ENCODE data around the gene FAS.
A peak's percentile ranks its signal among the peaks of the same experiment; 100 is the strongest.

The FAS gene

DNA sequence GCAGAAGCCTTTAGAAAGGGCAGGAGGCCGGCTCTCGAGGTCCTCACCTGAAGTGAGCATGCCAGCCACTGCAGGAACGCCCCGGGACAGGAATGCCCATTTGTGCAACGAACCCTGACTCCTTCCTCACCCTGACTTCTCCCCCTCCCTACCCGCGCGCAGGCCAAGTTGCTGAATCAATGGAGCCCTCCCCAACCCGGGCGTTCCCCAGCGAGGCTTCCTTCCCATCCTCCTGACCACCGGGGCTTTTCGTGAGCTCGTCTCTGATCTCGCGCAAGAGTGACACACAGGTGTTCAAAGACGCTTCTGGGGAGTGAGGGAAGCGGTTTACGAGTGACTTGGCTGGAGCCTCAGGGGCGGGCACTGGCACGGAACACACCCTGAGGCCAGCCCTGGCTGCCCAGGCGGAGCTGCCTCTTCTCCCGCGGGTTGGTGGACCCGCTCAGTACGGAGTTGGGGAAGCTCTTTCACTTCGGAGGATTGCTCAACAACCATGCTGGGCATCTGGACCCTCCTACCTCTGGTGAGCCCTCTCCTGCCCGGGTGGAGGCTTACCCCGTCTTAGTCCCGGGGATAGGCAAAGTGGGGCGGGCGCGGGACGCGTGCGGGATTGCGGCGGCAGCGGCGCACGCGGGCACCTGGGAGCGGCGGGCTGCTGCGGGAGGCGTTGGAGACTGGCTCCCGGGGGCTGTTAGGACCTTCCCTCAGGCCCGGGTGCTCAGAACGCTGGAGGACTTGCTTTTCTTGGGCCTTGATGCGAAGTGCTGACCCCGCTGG lies at the start of gene FAS:
Gene FAS, plus strand, starts transcription at position 415 of the 777 bp plus-strand sequence. Its CDS starts 79 bp downstream, at position 494.
- Histone ChIP-seq H3K4me3 (peak within 1 kb of the TSS; percentile 59 to 86 (median 78)), H3K27ac (peak within 1 kb of the TSS; percentile 83 to 99 (median 96))

- Histone ChIP-seq H3K27ac (no peak overlapping the region), H3K4me3 (no peak overlapping the region)
These were observed 49.6 kb upstream of the FAS start for GRCh38 chr10:88941026-88941425.

GRCh38 chr10:88943778-88944177 lies 46.8 kb upstream of the FAS start:
- H3K27ac ChIP-seq, result no peak overlapping the region
- H3K4me3 ChIP-seq, result no peak overlapping the region

GRCh38 chr10:88944813-88945212 lies 45.8 kb upstream of the FAS start:
- no peak overlapping the region for H3K27ac ChIP-seq

GRCh38 chr10:88946200-88946599 lies 44.4 kb upstream of the FAS start:
- Histone ChIP-seq H3K27ac (no peak overlapping the region), H3K4me3 (no peak overlapping the region)

More at GRCh38 chr10:88944813-88945212, 45.8 kb upstream of the FAS start:
- no peak overlapping the region for H3K4me3 ChIP-seq

DNA sequence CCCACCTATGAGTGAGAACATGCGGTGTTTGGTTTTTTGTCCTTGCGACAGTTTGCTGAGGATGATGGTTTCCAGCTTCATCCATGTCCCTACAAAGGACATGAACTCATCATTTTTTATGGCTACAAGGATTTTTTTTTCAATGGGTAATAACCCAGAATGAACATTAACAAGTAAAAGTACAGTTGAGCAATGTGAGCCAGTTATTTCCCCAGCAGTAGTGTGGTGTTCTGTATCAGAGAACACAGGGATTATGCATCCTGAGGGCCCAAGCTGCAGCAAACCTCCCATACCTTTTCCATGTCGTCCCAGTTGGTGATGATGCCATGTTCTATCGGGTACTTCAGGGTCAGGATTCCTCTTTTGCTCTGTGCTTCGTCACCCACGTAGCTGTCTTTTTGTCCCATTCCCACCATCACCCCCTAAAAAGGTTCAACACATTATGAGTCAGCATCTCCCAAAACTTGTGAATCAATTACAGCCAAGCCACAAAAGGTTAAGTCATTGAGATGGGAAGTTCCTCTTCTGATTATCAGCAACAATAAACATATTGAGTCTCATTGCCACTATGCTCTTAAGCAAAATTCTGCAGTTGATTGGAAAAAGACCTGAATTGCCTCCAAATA lies 43.5 kb upstream of the FAS start:
- H3K4me3 ChIP-seq, result no peak overlapping the region
- no peak overlapping the region for H3K27ac ChIP-seq

- no peak overlapping the region for H3K4me3 ChIP-seq
- H3K27ac ChIP-seq, result no peak overlapping the region
These were observed 41.5 kb upstream of the FAS start for GRCh38 chr10:88949051-88949450.

DNA sequence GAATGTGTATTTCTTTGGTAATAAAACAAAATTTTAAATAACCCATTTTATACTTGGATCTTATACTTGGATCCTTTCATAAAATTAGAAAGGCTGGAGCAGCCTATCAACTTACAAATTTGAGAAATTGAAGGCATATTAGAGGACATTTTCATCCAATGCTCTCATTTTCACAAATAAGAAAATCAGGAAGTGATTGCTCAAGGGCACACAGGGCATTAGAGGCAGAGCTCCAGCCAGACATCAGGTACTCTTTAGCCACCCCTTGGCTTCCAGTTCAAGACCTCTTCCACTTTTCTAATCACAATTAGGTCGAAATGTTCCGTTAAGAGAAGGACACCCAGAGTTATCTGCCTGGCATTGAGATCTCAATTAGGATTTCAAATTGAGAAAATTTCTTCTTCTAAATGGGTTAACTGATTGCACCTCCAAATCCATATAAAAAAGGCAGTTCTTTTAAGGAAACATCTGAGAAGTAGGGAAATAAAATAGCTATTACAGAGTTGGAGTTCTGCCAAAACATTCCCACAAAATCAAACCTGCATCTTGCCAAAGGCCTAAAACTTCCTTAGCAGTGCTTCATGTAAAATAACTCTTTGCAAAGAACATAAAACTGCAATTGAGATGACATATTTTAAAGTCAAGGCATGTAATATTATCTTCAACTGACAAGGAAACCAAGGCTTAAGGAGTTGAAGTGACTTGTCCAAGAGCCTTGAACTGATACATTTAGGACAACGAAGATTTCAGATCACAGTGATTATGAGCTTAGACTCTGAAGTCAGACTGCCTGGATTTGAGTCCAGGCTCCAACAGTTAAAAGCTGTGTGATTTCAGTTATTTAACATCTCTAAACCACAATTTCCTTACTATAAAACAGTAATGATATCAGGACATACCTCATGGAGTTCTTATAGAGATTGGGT lies 40.4 kb upstream of the FAS start:
- Histone ChIP-seq H3K27ac (peak overlapping the region in 10 of 21 experiments; percentile 31 to 79 (median 67)), H3K4me3 (no peak overlapping the region)

GRCh38 chr10:88952647-88953111 lies 37.9 kb upstream of the FAS start, which contains the start of gene ACTA2:
Gene ACTA2, minus strand, starts transcription at chr10:88952773. Its CDS starts 3,843 bp downstream, at chr10:88948930.
- peak within 1 kb of the TSS in 1 of 7 experiments; percentile 17 for H3K4me3 ChIP-seq
- H3K27ac ChIP-seq, result peak within 1 kb of the TSS in 16 of 21 experiments; percentile 8 to 79 (median 44)

DNA sequence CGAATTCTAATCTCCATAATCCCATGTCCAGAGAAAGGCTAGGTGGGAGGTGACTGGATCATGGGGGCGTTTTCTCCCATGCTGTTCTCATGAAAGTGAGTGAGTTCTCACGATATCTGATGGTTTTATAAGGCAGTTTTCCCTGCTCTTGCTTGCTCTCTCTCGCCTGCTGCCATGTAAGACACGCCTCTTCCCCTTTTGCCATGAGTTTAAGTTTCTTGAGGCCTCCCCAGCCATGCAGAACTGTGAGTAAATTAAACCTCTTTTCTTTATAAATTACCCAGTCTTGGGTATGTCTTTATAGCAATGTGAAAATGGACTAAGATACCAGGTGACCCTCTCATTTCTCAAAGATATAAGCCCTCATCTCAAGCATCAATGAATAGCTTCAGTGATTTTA lies 36.9 kb upstream of the FAS start:
- H3K27ac ChIP-seq, result peak overlapping the region in 4 of 21 experiments; percentile 3 to 69 (median 42)
- no peak overlapping the region for H3K4me3 ChIP-seq

GRCh38 chr10:88954458-88955083 lies 36.0 kb upstream of the FAS start:
- Histone ChIP-seq H3K27ac (no peak overlapping the region), H3K4me3 (no peak overlapping the region)

GRCh38 chr10:88957381-88957780 lies 33.2 kb upstream of the FAS start:
- Histone ChIP-seq H3K27ac (no peak overlapping the region), H3K4me3 (no peak overlapping the region)

DNA sequence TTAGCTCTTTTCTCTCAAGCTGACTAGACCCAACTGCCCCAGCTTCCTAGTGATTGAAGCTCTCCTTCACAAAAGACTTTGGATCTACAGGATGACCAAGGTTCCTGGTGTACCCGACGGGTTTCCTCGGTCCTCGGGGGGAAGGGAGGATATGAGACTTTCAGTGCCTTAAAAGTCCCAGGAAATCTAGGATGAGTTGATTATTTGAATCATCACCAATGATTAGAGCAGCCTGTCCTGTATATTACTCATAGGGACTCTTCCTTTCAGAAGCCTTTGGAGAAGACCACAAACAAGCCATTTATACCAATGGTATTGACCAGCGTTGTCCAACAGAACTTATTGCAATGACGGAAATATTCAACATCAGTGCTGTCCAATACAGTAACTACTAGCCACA lies 31.9 kb upstream of the FAS start:
- H3K4me3 ChIP-seq, result no peak overlapping the region
- no peak overlapping the region for H3K27ac ChIP-seq

DNA sequence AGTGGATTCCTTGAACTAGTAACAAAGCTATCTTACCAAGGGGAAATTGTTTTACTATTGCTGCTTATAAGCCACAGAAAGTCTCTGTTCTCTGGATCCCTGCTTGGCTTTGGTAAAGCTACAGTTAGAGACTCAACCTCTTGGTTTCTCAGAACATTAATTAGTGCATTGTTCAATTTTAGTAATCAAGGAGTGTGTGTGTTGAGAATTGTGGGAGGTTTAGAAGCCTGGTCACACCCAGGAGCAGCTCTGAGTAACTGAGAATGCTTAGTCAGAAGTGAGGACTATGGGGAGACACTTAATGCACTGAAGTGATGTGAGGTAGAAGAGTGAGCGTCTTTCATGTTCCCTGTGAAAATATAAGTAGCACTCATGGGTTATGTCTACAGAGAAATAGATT lies 29.8 kb upstream of the FAS start:
- no peak overlapping the region for H3K27ac ChIP-seq
- H3K4me3 ChIP-seq, result no peak overlapping the region

- no peak overlapping the region for H3K27ac ChIP-seq
- H3K4me3 ChIP-seq, result no peak overlapping the region
These were observed 29.3 kb upstream of the FAS start for GRCh38 chr10:88961266-88961665.

DNA sequence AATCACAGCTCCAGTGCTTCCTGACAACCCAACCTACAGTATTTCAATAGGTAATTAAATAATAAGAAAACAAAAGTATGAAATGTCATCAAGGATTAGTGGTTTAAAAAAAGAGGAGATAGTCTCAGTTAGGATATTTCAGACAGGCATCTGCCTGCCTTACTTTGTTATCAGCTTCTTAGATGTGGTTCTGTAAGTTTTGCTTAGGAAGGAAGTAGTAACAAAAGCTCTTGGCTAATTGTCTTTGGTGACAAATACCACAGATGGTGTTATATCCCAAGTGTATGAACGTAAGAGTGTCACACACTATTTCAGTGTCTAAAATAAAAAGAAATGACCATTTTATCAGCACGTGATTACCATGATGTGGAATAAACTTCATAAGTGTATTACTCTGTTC lies 28.3 kb upstream of the FAS start:
- Histone ChIP-seq H3K27ac (no peak overlapping the region), H3K4me3 (no peak overlapping the region)

DNA sequence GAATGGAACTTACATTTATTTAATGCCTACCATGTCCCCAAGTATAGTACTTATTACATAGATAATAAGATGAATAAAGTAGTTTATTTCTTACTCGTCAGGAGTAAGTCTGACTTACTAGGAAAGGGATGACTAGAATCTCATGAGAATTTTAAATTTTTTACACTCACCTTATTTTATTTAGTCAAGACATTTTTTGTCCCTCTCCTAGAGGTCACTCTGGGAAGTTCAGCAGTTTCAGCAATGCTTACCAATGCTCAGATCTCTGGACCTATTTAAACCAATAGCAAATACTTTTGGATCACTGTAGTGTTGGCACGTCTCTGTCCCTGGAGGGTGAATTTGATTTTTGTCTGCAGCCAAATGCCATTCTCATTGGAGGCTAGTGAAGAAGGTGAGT lies 27.3 kb upstream of the FAS start:
- Histone ChIP-seq H3K27ac (no peak overlapping the region), H3K4me3 (no peak overlapping the region)

GRCh38 chr10:88964360-88964759 lies 26.2 kb upstream of the FAS start:
- Histone ChIP-seq H3K27ac (no peak overlapping the region), H3K4me3 (no peak overlapping the region)

- Histone ChIP-seq H3K4me3 (no peak overlapping the region), H3K27ac (no peak overlapping the region)
These were observed 25.7 kb upstream of the FAS start for GRCh38 chr10:88964869-88965415.
